Lower lobe of right lung (tissue), 2 donors: ENCODE results near the gene MAD1L1. TPM values are rescaled to one million over a fixed set of nuclear protein-coding genes. Genes with fewer than 3 reads are reported as not detected.

Experiments
- ATAC-seq, 2 donors: fragments of 200-7000 bp; cut with Tn5 transposase; one replicate each; pipeline ENCODE4 v1.9.1; 2020 to 2022; ENCODE audit warnings: mild to moderate bottlenecking in 2 of 2, moderate library complexity in 2 of 2
- DNase-seq: peaks from one replicate; pipeline ENCODE4 v3.0.0-alpha.2; 2020
- H3K27ac ChIP-seq: fragments of 200-600 bp; one replicate; pipeline ENCODE4 v1.8.0; 2022
- H3K27me3 ChIP-seq: fragments of 200-600 bp; one replicate; pipeline ENCODE4 v1.8.0; 2022; ENCODE audit warnings: low read depth
- H3K36me3 ChIP-seq: fragments of 200-600 bp; one replicate; pipeline ENCODE4 v1.8.0; 2022; ENCODE audit warnings: mild to moderate bottlenecking
- H3K4me1 ChIP-seq: fragments of 200-600 bp; one replicate; pipeline ENCODE4 v1.8.0; 2022
- H3K4me3 ChIP-seq: fragments of 200-600 bp; one replicate; pipeline ENCODE4 v1.8.0; 2022; ENCODE audit warnings: mild to moderate bottlenecking
- H3K9me3 ChIP-seq: fragments of 200-600 bp; one replicate; pipeline ENCODE4 v1.8.0; 2022
- intact Hi-C: fragments of 100-400 bp; cut with DNase I; formaldehyde crosslinking; loops from one replicate; pipeline ENCODE4 v1.11.0; 2022
- total RNA-seq: library from RNA; stranded (reverse); fragmentation: NEBNext Ultra II Directional; extraction: Animal tissue kit (Norgen Biotek cat#: 25700); gene quantifications from one replicate; pipeline ENCODE4 v1.2.1, GENCODE V29; 2021
- TF ChIP-seq, protein P1 (sequence below): fragments of 200-600 bp; IDR thresholded peaks from one replicate; pipeline ENCODE4 v1.8.0; 2022; ENCODE audit warnings: antibody characterized with exemption, mild to moderate bottlenecking
- donor health status: DM: no; HTN: yes; CAD: no; lungs with severe emphysema.

The MAD1L1 gene
- total RNA-seq, 1 donor from 2014 or later: 44.5 TPM

DNA sequence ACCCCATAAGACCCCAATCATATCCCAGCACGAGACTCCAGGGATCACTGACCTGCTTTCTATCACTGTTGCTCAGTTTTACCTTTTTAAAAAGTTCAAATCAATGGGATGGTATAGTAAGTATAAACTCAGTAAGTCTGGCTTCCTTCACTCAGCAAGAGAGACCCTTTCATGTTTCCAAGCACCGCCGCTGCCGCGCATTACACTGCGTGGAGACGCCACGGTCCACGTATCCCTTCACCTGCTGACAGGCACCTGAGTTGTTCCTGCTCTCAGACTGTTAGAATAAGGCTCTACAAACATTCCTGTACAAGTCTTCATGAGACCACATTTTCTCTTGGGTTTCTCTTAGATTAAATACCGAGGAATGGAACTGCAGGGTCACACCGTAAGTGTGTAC, 28.3 kb downstream of the MAD1L1 start:
- no peak for ATAC-seq
- peaks cover 46% of the 10 kb centered on the region for H3K36me3 ChIP-seq
- no peaks in the 10 kb centered on the region for H3K27me3 ChIP-seq
- no peak overlapping the region for H3K27ac ChIP-seq
- no peaks in the 10 kb centered on the region for H3K9me3 ChIP-seq
- TF ChIP-seq, protein P1, sequence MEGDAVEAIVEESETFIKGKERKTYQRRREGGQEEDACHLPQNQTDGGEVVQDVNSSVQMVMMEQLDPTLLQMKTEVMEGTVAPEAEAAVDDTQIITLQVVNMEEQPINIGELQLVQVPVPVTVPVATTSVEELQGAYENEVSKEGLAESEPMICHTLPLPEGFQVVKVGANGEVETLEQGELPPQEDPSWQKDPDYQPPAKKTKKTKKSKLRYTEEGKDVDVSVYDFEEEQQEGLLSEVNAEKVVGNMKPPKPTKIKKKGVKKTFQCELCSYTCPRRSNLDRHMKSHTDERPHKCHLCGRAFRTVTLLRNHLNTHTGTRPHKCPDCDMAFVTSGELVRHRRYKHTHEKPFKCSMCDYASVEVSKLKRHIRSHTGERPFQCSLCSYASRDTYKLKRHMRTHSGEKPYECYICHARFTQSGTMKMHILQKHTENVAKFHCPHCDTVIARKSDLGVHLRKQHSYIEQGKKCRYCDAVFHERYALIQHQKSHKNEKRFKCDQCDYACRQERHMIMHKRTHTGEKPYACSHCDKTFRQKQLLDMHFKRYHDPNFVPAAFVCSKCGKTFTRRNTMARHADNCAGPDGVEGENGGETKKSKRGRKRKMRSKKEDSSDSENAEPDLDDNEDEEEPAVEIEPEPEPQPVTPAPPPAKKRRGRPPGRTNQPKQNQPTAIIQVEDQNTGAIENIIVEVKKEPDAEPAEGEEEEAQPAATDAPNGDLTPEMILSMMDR: no peak
- H3K4me1 ChIP-seq: no peaks in the 10 kb centered on the region
- intact Hi-C loops: no loop called here
- DNase-seq: no peak
- H3K4me3 ChIP-seq: no peak overlapping the region

DNA sequence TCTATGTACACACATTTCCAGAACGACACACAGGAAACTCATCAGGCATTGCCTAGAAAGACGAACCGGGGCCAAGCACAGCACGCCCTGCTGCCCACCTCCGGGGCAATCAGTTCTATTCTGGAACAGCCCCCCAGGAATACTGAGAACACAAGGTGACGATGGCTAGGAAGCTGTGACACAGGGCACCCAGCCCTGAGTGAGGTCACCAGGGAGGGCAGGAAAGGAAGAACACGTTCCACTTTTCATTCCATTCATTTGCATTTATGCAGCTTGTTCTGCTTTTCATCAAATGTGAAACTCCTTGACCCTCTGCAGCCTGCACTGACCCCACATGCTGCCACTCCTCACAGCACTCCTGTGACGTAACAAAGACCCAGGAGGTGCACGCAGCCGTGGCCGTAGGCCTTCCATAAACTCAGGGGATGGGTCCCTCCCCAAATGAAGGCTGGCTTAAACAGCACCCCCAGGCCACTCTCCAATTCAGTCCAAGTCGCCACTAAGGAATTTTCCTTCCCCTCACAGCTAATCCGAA, 28.9 kb downstream of the MAD1L1 start:
- intact Hi-C loops: no loop called here
- DNase-seq: no peak
- Histone ChIP-seq H3K36me3 (peaks cover 52% of the 10 kb centered on the region), H3K27me3 (no peaks in the 10 kb centered on the region), H3K4me1 (no peaks in the 10 kb centered on the region), H3K27ac (no peak overlapping the region), H3K4me3 (no peak overlapping the region), H3K9me3 (no peaks in the 10 kb centered on the region)
- TF ChIP-seq, protein P1: no peak
- no peak for ATAC-seq

DNA sequence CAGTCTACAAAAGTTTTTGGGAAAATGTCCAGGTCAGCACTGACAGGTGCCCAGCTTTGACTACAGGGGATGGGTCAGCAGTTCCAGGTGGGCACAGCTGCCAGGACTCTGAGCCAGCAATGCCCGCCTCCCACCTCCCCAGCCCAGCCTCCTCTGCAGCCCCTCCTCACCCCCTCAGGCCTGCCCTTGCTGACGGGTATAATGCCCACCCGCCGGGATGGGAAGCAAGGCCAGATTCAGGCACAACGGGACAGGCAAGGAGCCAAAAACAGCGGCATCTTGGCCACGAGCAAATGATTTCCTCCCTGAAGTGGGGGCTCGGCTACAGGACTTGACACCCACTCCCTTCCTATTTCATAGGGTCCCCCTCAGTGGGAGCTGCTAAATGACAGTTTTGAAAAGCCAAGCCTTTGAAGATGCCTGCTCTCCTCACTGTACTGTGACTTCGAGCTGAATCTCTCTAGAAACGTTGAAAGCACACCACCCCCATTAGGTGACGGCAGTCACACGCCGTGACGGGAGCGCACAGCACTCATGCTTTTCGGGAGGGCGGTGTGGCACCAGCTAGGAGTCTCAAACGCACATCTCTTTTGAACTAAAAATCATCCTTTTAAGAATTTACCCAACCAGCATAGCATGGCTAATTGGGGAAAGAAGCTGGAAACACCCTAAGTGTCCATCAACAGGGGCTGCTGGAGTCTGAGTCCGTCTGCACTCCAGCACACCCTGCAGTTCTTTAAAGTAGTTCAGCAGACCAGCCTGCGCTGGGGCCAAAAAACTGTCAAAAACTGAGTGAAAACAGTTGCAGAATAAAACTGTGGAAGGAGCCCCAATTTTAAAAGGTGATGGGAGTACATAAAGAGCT, 29.6 kb downstream of the MAD1L1 start:
- H3K27me3 ChIP-seq: no peaks in the 10 kb centered on the region
- H3K4me1 ChIP-seq: no peaks in the 10 kb centered on the region
- no peak for DNase-seq
- TF ChIP-seq, protein P1: no peak
- intact Hi-C loops: no loop called here
- no peak overlapping the region for H3K4me3 ChIP-seq
- no peak for ATAC-seq
- H3K9me3 ChIP-seq: no peaks in the 10 kb centered on the region
- no peak overlapping the region for H3K27ac ChIP-seq
- H3K36me3 ChIP-seq: peaks cover 50% of the 10 kb centered on the region

DNA sequence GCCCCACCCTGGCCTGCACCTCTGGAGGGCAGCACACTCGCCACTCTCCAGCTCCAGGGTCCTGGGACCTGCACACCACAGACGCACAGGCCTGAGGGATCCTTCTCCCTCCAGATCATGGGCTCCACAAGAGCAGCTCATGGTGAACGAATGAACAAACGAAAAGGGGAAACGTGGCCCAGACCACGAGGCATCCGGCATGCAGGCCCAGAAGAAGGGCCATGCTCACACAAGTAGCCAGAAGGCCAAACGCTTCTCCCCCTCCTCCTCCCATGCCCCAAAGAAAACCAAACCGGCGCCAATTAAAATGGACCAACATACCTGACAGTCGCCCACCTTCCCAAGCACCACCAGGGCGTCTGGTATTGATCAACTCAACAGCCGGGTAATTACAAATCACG, 30.4 kb downstream of the MAD1L1 start:
- DNase-seq: no peak
- ATAC-seq: no peak
- Histone ChIP-seq H3K9me3 (no peaks in the 10 kb centered on the region), H3K4me3 (no peak overlapping the region), H3K27me3 (no peaks in the 10 kb centered on the region), H3K27ac (no peak overlapping the region), H3K4me1 (no peaks in the 10 kb centered on the region), H3K36me3 (peaks cover 43% of the 10 kb centered on the region)
- TF ChIP-seq, protein P1: no peak
- intact Hi-C loops: no loop called here

DNA sequence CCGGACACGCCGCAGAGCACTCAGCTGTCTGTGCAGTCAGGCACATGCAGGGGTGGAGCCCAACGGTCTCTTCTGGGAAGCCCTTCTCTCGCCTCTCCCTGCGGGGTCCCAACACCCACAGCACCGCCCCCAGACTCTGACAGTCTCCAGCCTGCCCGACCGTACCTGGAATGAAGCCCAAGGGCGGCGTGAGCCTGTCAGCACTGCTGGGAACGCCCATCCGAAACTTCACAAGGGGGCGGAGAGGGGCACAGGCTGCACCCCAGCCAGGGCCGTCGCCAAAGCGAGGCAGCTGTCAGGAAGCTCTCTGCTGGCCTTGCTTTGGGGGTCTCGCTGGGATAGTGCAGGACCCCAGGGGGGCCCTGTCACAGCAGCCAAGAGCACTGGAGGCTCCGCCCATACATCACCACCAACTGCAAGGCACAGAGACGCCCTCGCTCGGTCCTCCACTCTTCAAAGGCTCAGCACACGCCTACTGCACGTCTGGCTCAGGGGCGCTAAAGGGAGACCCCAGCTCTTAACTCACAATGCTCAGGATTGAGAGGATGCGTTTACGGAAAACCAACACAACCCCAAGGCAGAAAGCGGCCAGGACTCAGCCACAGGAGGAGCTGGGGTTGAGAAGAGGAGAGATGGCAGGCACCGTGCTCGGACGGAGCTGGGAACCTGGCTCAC, 30.9 kb downstream of the MAD1L1 start:
- Histone ChIP-seq H3K27ac (no peak overlapping the region), H3K4me3 (no peak overlapping the region), H3K9me3 (no peaks in the 10 kb centered on the region), H3K4me1 (no peaks in the 10 kb centered on the region), H3K36me3 (peaks cover 38% of the 10 kb centered on the region), H3K27me3 (no peaks in the 10 kb centered on the region)
- DNase-seq (no peak), ATAC-seq (no peak)
- TF ChIP-seq, protein P1: no peak
- intact Hi-C loops: no loop called here
